ENCODE data around the gene SCLY.
A peak's percentile ranks its signal among the peaks of the same experiment; 100 is the strongest.
"Not testable (repeated sequence)": the region's sequence is repeated elsewhere in the genome, so short reads cannot be mapped to it uniquely, and the experiment has no call there.

Gene SCLY

DNA sequence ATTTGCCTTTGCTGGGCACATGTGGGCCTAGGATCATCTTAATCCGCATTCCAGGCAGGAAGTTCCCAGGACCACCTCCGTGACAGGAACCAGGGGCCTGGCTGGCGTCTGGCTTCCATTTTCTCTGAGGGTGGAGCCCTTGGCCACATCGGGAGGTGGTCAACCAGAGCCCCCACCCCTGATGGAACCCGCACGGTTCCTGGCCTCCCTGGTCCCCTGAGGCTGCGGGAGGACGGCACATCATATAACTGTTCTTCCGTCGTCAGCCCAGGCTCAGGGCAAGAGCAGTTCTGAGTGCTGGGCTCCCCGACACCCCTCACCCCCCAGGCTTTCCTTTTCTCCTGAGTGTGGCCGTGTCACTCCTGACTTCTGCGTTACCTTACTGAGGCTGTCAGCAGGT lies 52.8 kb downstream of the SCLY start:
- DNase-seq (ENCODE audit: low spot score) = no peak

DNA sequence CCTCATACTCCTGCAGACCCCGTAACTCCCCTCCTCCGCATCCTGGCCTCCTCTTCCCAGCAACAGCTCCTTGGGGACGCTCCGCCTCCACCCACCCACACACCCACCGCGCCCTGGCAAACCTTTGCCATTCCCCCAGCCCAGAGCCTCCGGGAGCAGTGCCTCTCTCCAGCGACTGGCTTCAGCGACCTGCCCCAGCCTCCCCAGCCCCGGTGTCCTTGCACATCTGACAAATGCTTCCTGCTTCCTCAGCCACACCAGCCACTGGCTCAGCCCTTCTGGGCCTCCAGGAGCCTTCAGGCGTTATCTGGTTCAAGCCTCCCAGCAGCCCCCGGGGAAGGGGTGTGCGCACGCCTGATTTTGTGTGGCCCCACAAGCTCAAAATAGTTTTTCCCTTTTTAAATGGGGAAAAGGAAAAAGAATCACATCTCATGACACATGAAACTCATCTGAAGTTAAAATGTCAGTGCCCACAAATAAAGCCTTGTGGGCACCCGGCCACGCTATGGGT lies 53.6 kb downstream of the SCLY start:
- no peak for DNase-seq (ENCODE audit: low spot score)

DNA sequence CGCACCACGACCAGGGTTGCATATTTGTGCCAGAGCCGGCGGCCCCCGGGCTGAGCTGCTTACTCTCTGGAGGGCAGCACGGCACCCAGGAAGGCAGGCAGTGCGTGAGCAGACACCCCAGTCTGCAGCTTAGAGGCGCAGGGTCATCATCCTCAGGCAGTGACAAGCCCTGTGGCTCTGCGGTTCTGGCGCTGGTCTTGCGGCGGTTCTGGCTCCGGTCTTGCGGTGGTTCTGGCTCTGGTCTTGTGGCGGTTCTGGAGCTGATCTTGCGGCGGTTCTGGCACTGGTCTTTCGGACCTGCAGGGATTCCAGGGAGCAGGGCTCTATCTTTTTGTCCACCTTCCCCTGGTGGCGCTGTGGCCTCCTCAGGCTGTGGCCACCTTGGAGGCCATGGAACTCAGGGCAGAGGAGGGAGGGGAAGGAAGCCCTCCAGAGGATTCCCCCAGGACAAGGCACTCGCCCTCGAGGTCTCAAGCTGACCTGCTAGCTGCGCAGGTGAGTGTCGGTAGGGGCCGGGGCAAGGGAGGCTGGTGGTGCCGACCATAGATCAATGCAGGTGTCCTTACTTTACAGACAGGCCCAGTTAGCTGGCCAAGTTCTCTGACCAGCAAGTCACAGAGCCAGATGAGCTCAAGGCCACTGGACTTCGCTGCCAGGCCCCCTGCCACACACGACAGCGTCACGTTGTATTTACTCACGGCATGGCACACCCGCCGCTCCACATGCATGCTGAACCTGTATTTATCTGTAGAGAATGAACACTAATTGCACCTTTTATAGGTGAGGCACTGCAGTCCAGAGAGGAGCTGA lies 54.3 kb downstream of the SCLY start:
- no peak for DNase-seq (ENCODE audit: low spot score)

DNA sequence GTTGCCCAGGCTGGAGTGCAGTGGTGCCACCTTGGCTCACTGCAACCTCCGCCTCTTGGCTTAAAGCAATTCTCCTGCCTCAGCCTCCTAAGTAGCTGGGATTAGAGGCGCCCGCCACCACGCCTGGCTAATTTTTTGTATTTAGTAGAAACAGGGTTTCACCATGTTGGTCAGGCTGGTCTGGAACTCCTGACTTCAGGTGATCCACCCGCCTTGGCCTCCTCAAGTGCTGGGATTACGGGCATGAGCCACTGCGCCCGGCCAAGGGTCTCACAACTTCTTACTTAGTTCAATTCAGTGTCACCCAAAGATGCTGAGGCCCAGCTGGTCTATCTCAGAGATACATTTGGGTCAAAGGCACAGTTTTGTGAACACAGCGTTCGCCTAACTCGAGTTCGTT lies 54.9 kb downstream of the SCLY start:
- DNase-seq (ENCODE audit: low spot score) = not testable (repeated sequence)

DNA sequence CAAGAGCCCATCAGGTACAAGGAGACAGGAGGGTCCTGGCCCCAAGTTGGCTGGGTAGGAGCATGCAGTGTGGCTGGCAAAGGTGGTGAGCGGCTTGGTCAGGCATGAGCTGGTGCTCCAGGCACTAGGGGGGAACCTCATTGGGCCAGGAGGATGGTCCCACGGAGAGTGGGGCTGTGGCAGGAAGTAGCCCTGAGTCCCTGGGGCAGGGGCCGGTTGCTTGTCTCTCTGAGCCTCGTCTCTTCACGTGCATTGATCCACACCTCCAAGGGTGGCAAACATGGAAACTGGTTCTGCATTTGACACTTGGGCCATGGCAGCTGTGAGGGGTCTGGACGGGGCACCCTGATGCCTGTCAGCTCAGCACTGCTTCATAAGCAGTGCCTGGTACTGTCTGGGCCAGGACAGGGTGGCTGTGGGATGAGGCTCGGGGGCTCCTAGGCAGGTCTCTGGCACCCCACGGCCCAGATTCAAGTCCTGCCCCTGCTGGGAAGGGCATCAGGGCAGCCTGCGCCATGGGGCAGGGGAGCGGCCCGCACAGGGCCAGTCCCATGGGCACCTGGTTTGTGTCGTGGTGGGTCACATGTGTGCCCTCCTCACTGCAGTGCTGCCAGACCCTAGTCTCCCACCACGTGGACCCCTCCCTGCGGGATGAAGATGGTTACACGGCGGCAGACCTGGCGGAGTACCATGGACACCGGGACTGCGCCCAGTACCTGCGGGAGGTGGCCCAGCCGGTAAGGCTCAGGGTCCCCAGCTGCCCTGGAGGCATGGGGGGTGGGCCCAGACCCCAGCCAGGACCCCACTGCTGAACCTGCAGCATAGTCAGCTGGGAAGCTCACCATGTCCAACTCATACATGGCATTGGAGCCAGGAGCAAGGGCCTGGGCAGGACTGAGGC lies 55.7 kb downstream of the SCLY start:
- DNase-seq (ENCODE audit: low spot score) = no peak

DNA sequence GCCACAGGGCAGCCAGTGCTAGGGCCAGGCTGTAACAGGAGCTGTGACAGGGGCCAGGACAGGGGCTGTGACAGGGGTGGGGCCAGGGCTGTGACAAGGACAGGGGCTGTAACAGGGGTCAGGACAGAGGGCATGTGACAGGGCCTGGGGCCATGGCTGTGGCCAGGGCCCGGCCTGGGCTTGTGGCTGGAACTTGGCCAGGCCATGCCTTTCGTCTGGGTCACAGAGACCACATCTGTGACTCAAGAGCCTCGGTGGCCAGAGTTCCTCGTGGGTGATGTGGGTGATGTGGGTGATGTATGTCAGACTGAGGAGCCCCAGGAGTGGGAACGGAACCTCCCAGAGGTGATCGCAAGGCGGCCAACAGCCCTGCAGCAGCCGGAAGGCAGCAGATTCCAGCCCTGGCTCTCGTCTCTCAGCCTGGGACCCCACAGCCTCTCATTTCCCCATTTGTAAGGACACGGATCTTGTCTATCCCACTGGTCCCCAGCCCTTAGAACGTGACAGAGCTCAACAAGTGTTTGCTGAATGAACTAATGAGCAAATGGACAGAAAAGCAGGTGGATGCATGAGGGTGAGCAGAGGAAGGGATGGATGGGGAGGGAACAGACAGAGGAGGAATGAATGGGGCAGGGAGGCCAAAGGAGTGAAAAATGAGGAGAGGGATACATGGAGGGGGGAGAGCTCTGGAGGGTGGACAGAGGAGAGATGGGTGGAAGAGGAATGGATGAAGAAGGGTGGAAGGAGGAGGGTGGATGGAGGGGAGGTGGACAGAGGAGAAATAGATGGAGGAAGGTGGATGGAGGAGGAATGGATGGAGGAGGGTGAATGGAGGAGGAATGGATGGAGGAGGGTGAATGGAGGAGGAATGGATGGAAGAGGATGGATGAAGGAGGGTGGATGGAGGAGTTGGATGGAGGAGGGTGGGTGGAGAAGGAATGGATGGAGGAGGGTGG lies 56.7 kb downstream of the SCLY start:
- DNase-seq (ENCODE audit: low spot score) = peak; percentile 35

DNA sequence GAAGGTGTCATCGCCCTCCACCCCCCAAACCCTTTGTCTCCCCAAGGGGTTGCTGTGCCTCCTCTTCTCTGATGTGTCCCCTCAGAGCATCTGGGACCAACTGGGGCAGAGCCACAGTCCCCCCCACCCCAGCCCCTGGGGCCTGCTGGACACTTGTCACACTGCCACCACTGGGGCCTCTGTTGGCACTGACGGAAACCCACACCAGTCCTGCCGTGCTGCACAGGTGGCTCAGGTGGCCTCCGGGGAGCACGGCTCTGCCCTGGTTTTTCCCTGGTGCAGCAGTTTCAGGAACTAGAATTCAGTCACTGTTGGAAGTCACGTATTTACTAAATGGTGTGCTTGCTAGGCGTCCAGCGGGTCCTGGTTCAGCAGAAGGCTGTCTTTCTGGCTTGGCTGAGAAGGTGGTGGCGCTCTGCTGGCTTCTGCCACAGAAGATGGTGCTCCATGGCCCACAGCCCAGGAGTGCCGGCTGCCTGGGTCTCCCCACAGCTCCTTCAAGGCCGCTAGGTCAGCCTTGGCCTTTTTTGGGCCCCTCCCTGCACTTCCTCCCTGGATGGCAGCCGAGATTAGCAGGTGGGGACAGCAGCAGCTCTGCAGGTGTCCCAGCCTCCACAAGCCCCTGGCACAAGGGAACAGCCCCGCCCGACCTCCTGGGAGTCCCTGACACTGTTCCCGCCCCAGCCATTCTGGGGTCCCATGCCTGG lies 59.1 kb downstream of the SCLY start:
- no peak for DNase-seq (ENCODE audit: low spot score)

DNA sequence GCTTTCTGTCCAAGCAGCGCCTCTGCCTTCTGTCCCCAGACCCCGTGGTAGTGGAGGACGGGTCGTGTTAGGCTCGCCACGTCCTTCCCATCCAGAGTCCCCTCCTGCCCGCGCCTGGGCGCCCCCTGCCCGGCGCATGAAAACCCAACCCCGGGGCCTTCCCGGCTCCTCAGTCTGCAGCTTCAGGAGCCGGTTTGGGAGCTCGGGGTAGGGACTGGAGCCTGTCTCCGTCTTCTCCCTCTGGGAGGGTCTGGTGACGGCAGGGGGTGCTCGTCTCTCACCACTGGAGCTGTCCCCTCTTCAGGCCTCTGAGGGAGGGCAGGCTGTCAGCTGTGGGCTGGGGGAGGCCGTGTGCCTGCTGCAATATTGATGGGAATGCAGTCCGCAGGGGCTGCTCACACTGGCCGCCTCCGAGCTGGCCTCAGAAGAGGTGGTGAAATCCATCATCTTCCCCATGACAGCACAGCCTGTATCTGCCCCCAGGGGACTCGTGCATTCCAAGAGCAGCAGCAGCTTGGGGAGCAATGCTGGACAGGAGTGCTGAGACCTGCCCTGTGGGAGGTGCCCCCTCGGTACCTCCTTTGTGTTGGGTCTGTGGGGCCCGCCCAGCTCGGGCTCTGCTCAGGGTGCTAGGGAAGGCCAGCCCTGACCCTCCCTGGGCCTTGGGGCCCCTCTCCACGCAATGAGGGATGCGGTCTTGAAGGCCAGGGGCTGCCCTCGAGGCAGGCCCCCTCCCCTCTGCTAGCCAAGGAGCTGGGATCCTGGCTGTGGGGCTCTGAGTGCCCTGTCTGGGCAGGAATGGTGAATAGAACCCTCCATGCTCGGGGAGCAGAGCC lies 59.9 kb downstream of the SCLY start:
- DNase-seq (ENCODE audit: low spot score) = no peak

DNA sequence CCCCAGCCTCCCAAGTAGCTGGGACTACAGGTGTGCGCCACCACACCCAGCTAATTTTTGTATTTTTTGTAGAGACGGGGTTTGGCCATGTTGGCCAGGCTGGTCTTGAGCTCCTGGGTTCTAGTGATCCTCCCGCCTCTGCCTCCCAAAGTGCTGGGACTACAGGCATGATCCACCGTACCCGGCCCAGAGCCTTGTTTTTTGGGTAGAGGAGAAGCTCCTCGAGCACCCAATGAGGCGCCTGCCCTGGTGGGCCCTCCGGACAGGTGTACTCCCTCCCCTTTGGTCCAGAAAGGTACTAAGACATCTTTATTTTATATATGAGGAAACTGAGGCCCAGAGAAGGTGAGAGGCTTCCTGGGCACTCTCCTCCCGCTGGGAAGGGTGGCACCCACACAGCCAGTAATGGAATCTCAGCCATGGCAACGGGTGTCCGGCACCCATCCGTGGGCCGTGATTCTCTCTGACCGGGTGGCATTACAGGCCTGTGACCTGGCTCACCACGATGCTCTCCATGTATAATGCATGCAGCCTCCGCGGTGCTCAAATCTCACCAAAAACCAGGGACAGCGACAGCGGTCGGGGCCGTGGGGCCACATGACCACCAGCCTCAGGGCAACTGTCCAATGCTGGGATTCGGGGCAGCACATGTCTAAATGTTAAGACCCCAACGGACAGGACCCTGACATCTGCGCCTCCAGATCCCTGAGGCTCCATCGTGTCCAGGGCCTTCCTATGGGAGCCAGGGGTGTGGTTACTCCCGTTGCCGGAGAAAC lies 60.9 kb downstream of the SCLY start:
- DNase-seq (ENCODE audit: low spot score) = no peak

DNA sequence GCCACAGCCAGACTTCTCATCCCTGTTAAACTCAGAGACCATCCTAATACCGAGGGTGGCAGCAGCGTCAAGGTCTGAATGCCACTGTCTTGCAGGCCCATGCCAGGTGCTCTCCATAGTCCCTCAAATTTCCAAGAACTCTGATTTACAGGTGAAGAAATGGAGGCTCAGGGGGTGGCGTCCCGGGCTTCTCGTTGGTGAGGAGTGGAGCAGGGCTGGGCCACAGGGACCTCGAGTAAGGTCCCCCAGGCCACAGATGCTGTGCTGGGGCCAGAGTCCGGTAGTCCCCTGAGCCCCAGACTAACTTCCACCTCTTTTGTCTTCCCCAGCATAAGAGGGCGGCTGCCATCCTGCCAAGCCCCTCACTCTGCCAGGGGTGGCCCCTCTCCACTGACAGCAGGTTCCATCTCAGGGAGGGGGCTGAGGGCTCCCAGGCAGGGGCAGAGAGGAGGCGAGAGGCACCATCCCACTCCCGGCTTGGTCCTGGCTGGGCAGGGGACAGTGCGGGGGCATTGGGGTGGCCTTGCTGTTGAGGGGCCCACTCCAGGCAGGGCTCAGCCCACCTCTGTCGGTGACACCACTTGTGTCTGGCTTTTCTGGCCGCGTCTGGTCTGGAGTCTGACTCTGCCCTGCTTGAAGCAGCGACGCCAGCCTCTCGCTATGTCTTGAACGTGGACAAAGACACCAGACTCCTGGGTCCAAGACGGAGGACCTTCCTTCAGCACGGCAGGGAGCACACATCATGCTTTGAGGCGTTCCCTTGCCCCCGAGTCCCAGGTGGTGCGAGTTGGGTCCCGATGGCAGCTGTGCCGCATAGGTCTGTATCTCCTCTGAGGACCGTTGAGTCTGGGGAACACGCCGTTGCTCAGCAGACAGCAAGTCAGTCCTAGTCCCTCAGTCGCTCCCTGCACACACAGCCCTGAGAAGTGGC lies 61.8 kb downstream of the SCLY start:
- DNase-seq (ENCODE audit: low spot score) = no peak

DNA sequence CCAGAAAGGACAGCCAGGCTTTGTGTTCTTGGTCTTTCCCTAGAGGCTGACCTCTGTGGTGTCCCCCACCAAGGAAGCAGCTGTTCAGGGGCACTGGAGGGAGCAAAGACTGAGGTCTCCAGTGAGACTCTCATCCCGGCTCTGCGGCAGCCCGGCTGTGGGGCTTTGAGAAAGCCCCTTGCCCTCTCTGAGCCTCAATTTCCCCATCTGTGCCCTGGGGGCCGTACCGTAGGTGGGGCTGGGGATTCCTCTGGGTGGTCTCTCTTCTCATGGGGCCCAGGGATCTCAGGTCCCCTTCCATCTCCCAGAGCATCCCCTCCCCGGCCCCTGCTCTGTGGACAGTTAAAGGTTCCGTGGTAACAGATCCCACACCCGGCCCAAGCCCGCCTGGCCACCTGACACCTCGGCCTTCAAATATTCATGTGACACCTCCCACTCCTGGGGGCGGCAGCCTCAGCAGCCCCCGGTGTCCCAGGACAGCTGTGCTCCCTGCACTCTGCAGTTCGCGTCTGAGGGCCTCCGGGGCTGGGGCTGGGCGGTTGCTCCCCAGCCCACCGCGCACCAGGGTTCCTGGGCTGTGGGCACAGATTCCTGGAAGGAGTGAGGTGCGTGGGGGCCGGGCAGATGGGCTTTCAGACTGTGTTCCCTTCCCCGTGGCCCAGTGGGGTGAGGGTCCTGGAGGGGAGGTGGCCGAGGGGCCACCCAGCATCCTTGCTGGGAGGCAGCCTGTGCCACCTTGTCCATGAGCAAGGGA lies 62.6 kb downstream of the SCLY start:
- DNase-seq (ENCODE audit: low spot score) = no peak

DNA sequence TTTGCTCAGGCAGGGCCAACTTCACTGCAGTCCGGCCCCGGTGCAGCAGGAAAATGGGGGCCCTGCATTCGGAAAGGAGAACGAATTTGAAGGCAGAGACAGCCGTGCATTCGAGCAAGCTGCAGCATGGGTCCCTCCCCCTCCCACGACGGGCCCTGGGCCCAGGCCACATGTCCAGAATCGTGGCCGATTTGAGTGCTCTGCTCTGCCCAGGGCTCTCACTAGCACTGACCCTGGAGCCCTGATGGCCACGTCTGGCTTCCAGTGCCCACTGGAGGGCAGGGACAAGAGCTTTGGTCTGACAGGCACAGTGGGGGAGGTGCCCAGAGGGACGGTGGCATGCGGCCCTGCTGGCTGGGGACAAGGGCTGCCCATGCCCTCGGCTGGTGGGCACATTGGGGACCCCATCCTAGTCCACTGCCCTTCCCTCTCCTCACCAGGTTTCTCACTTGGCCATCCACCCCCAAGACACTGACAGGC lies 63.2 kb downstream of the SCLY start:
- DNase-seq (ENCODE audit: low spot score) = no peak

DNA sequence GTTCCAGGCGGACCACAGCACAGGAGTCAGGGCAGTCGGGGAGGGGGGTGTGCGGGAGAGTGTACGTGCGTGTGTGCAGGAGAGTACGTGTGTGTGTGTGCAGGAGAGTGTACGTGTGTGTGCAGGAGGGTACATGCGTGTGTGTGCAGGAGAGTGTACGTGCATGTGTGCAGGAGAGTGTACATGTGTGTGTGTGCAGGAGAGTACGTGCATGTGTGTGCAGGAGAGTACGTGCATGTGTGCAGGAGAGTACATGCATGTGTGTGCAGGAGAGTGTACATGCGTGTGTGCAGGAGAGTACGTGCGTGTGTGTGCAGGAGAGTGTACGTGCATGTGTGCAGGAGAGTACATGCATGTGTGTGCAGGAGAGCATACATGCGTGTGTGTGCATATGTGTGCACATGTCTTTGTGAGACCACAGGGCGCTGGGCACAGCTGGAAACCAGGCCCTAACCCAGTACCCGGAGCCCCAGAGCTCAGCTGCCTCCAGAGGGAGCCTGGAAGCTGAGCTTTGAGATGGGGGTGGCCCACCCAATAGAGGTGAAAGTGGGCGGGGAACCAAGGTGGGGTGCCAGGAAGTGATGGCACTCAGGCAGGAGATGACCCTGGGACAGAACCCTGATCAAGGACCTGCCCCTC lies 63.8 kb downstream of the SCLY start:
- no peak for DNase-seq (ENCODE audit: low spot score)

DNA sequence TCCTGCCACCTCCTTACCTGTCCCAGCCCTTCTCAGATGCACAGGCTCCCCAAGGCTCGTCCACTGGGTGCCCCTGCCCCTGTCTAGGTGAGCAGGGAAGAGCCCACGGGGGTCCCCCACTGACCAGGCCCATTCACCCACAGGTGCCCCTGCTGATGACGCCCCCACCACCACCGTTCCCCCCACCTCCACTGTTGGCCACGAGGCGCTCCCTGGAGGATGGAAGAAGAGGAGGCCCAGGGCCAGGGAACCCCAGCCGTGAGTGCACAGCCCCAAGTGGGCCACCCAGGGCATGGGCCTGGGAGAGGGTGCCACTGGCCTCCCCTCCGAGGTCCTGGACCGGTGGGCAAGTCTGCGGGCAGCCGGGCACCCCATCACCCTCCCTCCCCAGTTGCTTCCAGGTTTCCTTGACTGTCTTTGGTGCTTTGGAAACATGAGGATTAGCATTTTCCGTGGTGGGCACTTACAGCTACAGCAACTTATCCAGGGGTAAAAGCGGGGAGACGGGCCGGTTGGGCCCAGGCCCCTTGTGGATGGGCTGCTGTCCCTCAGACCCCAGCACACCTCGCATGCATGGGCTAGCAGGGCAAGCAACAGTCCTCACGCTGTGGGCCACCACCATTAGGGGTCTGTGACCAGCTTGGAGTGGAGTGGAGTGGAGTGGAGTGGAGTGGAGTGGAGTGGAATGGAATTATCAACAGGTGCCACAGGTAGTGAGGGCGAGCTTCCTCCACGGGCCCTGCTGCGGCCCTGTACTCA lies 64.5 kb downstream of the SCLY start:
- DNase-seq (ENCODE audit: low spot score) = no peak

DNA sequence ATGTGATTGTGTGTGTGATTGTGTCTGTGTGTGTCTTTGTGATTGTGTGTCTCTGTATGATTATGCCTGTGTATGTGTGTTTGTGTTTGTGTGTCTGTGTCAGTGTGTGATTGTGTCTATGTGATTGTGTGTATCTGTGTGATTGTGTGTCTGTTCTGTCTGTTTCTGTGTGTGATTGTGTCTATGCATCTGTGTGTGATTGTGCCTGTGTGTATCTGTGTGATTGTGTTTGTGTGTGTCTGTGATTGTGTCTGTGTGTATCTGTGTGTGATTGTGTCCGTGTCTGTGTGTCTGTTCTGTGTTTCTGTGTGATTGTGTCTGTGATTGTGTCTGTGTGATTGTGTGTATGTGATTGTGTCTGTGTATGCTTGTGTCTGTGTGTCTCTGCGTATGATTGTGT lies 65.5 kb downstream of the SCLY start:
- no peak for DNase-seq (ENCODE audit: low spot score)

DNA sequence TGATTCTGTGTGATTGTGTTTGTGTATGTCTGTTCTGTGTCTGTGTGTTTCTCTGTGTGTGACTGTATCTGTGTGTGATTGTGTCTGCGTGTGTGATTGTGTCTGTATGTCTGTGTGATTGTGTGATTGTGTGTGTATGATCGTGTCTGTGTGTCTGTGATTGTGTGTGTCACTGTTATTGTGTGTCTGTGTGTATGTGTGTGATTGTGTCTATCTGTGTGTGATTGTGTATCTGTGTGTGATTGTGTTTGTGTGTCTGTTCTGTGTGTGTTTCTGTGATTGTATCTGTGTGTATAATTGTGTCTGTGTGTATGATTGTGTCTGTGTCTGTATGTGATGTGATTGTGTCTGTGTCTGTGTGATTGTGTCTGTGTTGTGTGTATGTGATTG lies 66.0 kb downstream of the SCLY start:
- DNase-seq (ENCODE audit: low spot score) = no peak
